Heart left ventricle (tissue), 13 donors: ENCODE measurements around the gene FLCN.

Experiments
- POLR2A ChIP-seq, 2 donors: fragments of 450-650 bp; IDR thresholded peaks; one replicate each; pipeline ENCODE4 v1.6.1; 2017; ENCODE audit warnings: antibody characterized with exemption in 2 of 2, mild to moderate bottlenecking in 2 of 2, moderate library complexity in 2 of 2
- TF ChIP-seq, protein P1 (sequence below), 12 donors: fragments of 200-600 bp; sonication (generic) in 4 of 12; IDR thresholded peaks; one replicate each; pipeline versions ENCODE4 v1.5.0 to v1.8.0; 2018 to 2022; ENCODE audit warnings: antibody characterized with exemption in 12 of 12, mild to moderate bottlenecking in 5 of 12
- donor health status: ischemic (EF 13 %, LVEDD 7.1; RV severe dilation, severe dysfunction).
- donor health status: DM: no; HTN: yes; CAD: no.
- donor health status: DM: no; HTN: no; CAD: no.
- donor health status: ischemic (EF 25% LVEDD 6.9; RV normal size, moderate dysfunction).
- donor health status: ischemic (EF 25% LVEDD 5.7; RV mildly dilated, moderate dysfunction).
- donor health status: ischemic (EF 35%, LVEDD 5.7; RV mildly dilated, moderate dysfunction).
- donor health status: nonischemic (EF 11% LVEDD 7.7; RV severe dilation, severe dysfunction).
- donor health status: DM: yes; HTN: yes; CAD: no.
- donor health status: PGD.
- donor health status: ischemic (EF 29% LVEDD 5.4; RV normal size, mild dysfunction).
- donor health status: nonischemic (EF 23%, LVEDD 6.1; RV moderate dilation, normal function).

DNA sequence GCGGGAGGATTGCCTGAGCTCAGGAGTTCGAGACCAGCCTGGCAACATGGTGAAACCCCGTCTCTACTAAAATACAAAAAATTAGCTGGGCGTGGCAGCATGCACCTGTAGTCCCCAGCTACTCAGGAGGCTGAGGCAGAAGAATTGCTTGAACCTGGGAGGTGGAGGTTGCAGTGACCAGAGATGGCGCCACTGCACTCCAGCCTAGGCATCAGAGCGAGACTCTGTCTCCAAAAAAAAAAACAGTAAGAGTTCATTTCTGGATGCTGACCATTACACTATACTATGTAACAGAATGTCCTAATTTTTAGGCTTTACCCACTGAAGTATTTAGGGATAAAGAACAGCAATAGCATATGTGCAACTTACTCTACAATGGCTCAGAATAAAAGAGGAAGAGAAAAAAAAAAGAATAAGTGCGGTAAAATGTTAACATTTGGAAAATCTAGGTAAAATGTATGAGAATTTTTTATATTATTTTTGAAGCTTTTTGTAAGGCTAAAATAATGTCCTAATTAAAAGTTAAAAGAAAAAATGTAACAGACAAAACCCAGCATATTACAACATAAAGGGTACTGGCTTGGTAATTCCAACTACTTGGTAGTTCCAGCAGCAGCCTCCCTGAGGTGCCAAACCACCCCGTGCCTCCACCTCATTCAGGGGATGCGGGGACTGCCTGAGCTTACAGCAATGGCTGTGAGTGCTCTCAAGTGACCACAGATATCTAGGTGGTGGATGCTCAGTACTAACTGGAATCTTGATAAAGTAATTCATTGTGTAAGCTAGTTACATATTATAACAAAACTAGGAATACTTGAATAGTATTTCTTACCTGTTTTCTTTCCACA, 33.2 kb upstream of the FLCN start:
- TF ChIP-seq, protein P1, sequence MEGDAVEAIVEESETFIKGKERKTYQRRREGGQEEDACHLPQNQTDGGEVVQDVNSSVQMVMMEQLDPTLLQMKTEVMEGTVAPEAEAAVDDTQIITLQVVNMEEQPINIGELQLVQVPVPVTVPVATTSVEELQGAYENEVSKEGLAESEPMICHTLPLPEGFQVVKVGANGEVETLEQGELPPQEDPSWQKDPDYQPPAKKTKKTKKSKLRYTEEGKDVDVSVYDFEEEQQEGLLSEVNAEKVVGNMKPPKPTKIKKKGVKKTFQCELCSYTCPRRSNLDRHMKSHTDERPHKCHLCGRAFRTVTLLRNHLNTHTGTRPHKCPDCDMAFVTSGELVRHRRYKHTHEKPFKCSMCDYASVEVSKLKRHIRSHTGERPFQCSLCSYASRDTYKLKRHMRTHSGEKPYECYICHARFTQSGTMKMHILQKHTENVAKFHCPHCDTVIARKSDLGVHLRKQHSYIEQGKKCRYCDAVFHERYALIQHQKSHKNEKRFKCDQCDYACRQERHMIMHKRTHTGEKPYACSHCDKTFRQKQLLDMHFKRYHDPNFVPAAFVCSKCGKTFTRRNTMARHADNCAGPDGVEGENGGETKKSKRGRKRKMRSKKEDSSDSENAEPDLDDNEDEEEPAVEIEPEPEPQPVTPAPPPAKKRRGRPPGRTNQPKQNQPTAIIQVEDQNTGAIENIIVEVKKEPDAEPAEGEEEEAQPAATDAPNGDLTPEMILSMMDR (IDR thresholded peaks at IDR 0.05) = peak in 4 of 12 donors; percentile 18 to 20 (median 19)
- no peak for TF ChIP-seq POLR2A (IDR thresholded peaks at IDR 0.05)
